C4-2B (cell line): ENCODE data around the gene SLIT3.

Experiments
- CTCF ChIP-seq: fragments of 450-650 bp; conservative IDR thresholded peaks from 2 replicates; pipeline ENCODE4 v1.5.1; 2017; ENCODE audit warnings: mild to moderate bottlenecking
- ZFX ChIP-seq: fragments of 450-650 bp; IDR thresholded peaks from 2 replicates; pipeline ENCODE4 v1.6.1; 2017

DNA sequence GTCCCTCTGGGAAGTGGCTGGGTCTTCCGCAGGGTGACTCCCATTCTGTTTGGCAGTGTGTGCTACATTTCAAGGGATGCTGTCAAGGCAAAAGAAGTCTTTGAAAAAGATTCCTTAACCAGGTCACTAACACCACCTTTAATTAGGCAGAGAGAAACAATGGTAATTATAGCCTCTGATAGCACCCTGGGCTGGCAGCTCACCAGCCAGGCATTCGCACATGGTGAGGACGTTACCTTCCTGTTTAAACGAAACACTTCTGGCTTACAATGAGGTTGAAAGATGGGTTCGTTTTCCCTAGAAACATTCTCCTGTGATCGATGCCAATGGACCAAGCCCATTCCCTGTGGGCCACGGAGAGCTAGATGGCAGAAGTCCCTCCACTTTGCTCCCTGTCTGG is 491.7 kb downstream of the SLIT3 start:
- TF ChIP-seq CTCF = no peak
- TF ChIP-seq ZFX = no peak
